T-cell (primary cell): ENCODE data around the gene MSH3. TPM values are rescaled to one million over a fixed set of nuclear protein-coding genes. Genes with fewer than 3 reads are reported as not detected.

ENCODE experiments used
- ATAC-seq, 4 experiments: fragments of 200-7000 bp in 3 of 4; fragments of 150-1000 bp in 1 of 4; cut with Tn5 transposase; replicated peaks in 1 of 4; 1 replicate in 3 of 4; 2 replicates in 1 of 4; pipeline ENCODE4 v1.10.0; 2021; ENCODE audit warnings: moderate library complexity in 3 of 4, mild to moderate bottlenecking in 2 of 4, moderate number of reproducible peaks in 1 of 4
- CTCF ChIA-PET, 2 donors: fragments of 300-600 bp; sonication (Branson Sonifier 250); formaldehyde crosslinking; loops; one replicate each; lab custom pipeline; 2022; ENCODE audit warnings: antibody characterized with exemption in 2 of 2; lab: Charles Lee
- POLR2A ChIA-PET, 2 donors: fragments of 300-600 bp; sonication (Branson Sonifier 250); formaldehyde crosslinking; loops; one replicate each; lab custom pipeline; 2022; ENCODE audit warnings: antibody characterized with exemption in 2 of 2; lab: Charles Lee
- DNase-seq, 35 experiments: peaks; one replicate each; pipeline versions ENCODE4 v3.0.0 to v3.0.0-alpha.2; 2013 to 2023
- H3K27ac ChIP-seq: one replicate; pipeline ENCODE4 v1.5.1; 2013; ENCODE audit warnings: low read length
- H3K27me3 ChIP-seq, 2 experiments: replicated peaks in 1 of 2; 1 replicate in 1 of 2; 2 replicates in 1 of 2; pipeline versions ENCODE4 v1.6.1 to v1.7.0; 2013; ENCODE audit warnings: low read length in 1 of 2, mixed read lengths in 1 of 2; ENCODE audit not compliant: control insufficient read depth in 2 of 2, insufficient read depth in 2 of 2; ENCODE audit errors: extremely low read depth in 1 of 2
- H3K36me3 ChIP-seq, 2 donors: 1 replicate in 1 of 2; 2 replicates in 1 of 2; pipeline versions ENCODE4 v1.6.1 to v1.7.0; 2013; ENCODE audit warnings: low read length in 1 of 2; ENCODE audit not compliant: control insufficient read depth in 2 of 2, insufficient read depth in 1 of 2; ENCODE audit errors: extremely low read depth in 1 of 2
- H3K4me1 ChIP-seq, 2 experiments: 1 replicate in 1 of 2; 2 replicates in 1 of 2; pipeline versions ENCODE4 v1.6.1 to v1.7.0; 2013; ENCODE audit warnings: low read length in 2 of 2, mixed read lengths in 1 of 2; ENCODE audit not compliant: insufficient read depth in 2 of 2, control insufficient read depth in 1 of 2; ENCODE audit errors: extremely low read depth in 1 of 2
- H3K4me3 ChIP-seq, 2 donors: 1 replicate in 1 of 2; 2 replicates in 1 of 2; pipeline versions ENCODE4 v1.5.1 to v1.7.0; 2013; ENCODE audit warnings: mild to moderate bottlenecking in 2 of 2, low read length in 1 of 2, moderate library complexity in 1 of 2; ENCODE audit not compliant: control insufficient read depth in 1 of 2; ENCODE audit errors: extremely low read depth in 1 of 2
- H3K9me3 ChIP-seq: 2 replicates; pipeline ENCODE4 v1.7.0; 2013
- H3K27ac Mint-ChIP-seq, 2 donors: one replicate each; pipeline ENCODE4 v1.8.0; 2020 to 2021; ENCODE audit warnings: mild to moderate bottlenecking in 2 of 2, mixed read lengths in 2 of 2
- H3K27me3 Mint-ChIP-seq, 2 donors: one replicate each; pipeline ENCODE4 v1.8.0; 2021 to 2022; ENCODE audit warnings: mixed read lengths in 2 of 2
- H3K36me3 Mint-ChIP-seq: one replicate; pipeline ENCODE4 v1.8.0; 2021; ENCODE audit warnings: mixed read lengths
- H3K4me1 Mint-ChIP-seq, 3 donors: one replicate each; pipeline ENCODE4 v1.8.0; 2020 to 2022; ENCODE audit warnings: mixed read lengths in 3 of 3, mild to moderate bottlenecking in 1 of 3
- H3K4me3 Mint-ChIP-seq, 3 donors: one replicate each; pipeline ENCODE4 v1.8.0; 2020 to 2022; ENCODE audit warnings: mild to moderate bottlenecking in 3 of 3, mixed read lengths in 3 of 3, moderate library complexity in 3 of 3
- H3K9me3 Mint-ChIP-seq, 3 donors: one replicate each; pipeline ENCODE4 v1.8.0; 2020 to 2022; ENCODE audit warnings: mixed read lengths in 3 of 3
- WGBS: methylation state at CpG from one replicate; pipeline ENCODE4 v1.1.5; 2013; ENCODE audit warnings: missing lambda C conversion rate; ENCODE audit not compliant: insufficient coverage; 5-methylcytosine and 5-hydroxymethylcytosine counted together
- total RNA-seq, 35 experiments: library from RNA in 6 of 35; stranded (reverse) in 6 of 35; fragments of 120-200 nt in 1 of 35; gene quantifications; one replicate each; pipeline versions ENCODE4 v1.2.1 to v1.2.4 and lab custom pipeline; 2013 to 2026

Gene MSH3
- total RNA-seq, 5 donors from 2014 or later (not counting 1 experiment from before 2014, with no cell fraction given): 10.8 to 20.8 (median 16.3) TPM

DNA sequence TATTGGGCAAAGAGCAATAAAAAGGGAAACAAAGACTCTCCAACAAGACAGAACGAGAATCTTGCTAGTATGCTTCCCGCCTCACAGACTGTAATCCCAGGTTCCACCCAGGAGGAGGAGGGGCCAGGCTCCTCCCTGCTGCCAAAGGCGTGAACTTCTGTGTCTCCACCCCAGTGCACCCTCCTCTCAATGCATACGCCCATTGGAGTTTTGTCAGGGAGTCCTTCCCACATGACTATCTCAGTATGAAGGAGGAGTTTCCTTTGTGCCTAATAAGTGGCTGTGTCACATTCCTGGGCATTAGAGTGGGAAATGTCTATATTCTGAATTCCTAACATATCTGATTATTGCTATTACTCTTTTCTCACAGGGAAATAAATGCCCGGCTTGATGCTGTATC, 106.7 kb downstream of the MSH3 start:
- Mint-ChIP-seq H3K4me3 (no peak overlapping the region), H3K36me3 (peaks cover 41% of the 10 kb centered on the region), H3K27me3 (no peaks in the 10 kb centered on the region), H3K27ac (no peak overlapping the region), H3K9me3 (no peaks in the 10 kb centered on the region), H3K4me1 (peaks cover 42 to 52% (median 43%) of the 10 kb centered on the region in 3 donors)
- POLR2A ChIA-PET: no interaction called here
- no peak for ATAC-seq
- no peaks in the 10 kb centered on the region for H3K9me3 ChIP-seq
- H3K4me1 ChIP-seq: peaks cover 3 to 7% of the 10 kb centered on the region in 2 experiments
- 100% methylated on average over 1 of the region's 5 CpGs for WGBS
- no peaks in the 10 kb centered on the region for H3K27me3 ChIP-seq
- H3K4me3 ChIP-seq: no peak overlapping the region
- no peaks in the 10 kb centered on the region for H3K36me3 ChIP-seq
- CTCF ChIA-PET: no interaction called here
- H3K27ac ChIP-seq: no peak overlapping the region
- DNase-seq: no peak

GRCh38 chr5:80761966-80762365, 107.5 kb downstream of the MSH3 start:
- Histone ChIP-seq H3K9me3 (no peaks in the 10 kb centered on the region), H3K27me3 (no peaks in the 10 kb centered on the region), H3K4me3 (no peak overlapping the region), H3K27ac (no peak overlapping the region), H3K36me3 (no peaks in the 10 kb centered on the region), H3K4me1 (no peaks in the 10 kb centered on the region)
- ChIA-PET POLR2A (no interaction called here), CTCF (no interaction called here)
- Mint-ChIP-seq H3K4me1 (peaks cover 34 to 44% (median 36%) of the 10 kb centered on the region in 3 donors), H3K27me3 (no peaks in the 10 kb centered on the region), H3K36me3 (peaks cover 41% of the 10 kb centered on the region), H3K27ac (no peak overlapping the region), H3K4me3 (no peak overlapping the region), H3K9me3 (no peaks in the 10 kb centered on the region)
- WGBS: no CpG with 5 or more reads among the region's 1 CpG
- ATAC-seq (no peak), DNase-seq (no peak)

GRCh38 chr5:80762573-80762972, 108.1 kb downstream of the MSH3 start:
- WGBS: no CpG with 5 or more reads among the region's 4 CpGs
- Histone ChIP-seq H3K27ac (no peak overlapping the region), H3K4me1 (no peaks in the 10 kb centered on the region), H3K36me3 (no peaks in the 10 kb centered on the region), H3K4me3 (no peak overlapping the region), H3K27me3 (no peaks in the 10 kb centered on the region), H3K9me3 (no peaks in the 10 kb centered on the region)
- no peak for ATAC-seq
- no peak overlapping the region for H3K27ac Mint-ChIP-seq
- POLR2A ChIA-PET: no interaction called here
- DNase-seq: no peak
- peaks cover 41% of the 10 kb centered on the region for H3K36me3 Mint-ChIP-seq
- H3K4me1 Mint-ChIP-seq: peaks cover 29 to 39% (median 32%) of the 10 kb centered on the region in 3 donors
- H3K4me3 Mint-ChIP-seq: no peak overlapping the region
- no peaks in the 10 kb centered on the region for H3K9me3 Mint-ChIP-seq
- CTCF ChIA-PET: no interaction called here
- H3K27me3 Mint-ChIP-seq: no peaks in the 10 kb centered on the region

DNA sequence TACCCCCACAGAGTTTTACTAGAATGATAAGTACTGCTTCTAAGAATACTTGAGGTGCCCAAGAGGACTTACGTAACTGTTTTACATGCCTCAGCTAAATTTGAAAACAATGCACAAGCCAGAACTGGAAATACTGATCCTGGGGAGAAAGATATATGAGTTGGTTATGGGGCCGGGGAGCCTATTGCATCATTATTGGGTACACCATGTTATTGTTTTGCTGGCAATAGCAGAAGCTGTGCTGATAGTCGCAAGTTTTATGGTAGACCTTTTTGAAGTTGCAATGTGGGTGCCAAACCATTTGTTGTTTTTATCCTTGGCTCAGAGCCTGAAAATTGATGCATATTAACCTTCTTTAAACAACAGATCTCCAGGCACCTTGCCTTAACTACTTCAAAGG, 108.8 kb downstream of the MSH3 start:
- Histone ChIP-seq H3K36me3 (no peaks in the 10 kb centered on the region), H3K4me3 (no peak overlapping the region), H3K27ac (no peak overlapping the region), H3K27me3 (no peaks in the 10 kb centered on the region), H3K4me1 (no peaks in the 10 kb centered on the region), H3K9me3 (no peaks in the 10 kb centered on the region)
- no peak overlapping the region for H3K27ac Mint-ChIP-seq
- H3K36me3 Mint-ChIP-seq: peaks cover 41% of the 10 kb centered on the region
- H3K27me3 Mint-ChIP-seq: no peaks in the 10 kb centered on the region
- no peaks in the 10 kb centered on the region for H3K9me3 Mint-ChIP-seq
- DNase-seq: no peak
- POLR2A ChIA-PET: no interaction called here
- no peak for ATAC-seq
- H3K4me1 Mint-ChIP-seq: peaks cover 23 to 32% (median 26%) of the 10 kb centered on the region in 3 donors
- no CpG with 5 or more reads among the region's 3 CpGs for WGBS
- CTCF ChIA-PET: no interaction called here
- H3K4me3 Mint-ChIP-seq: no peak overlapping the region

- Histone ChIP-seq H3K4me1 (no peaks in the 10 kb centered on the region), H3K36me3 (no peaks in the 10 kb centered on the region), H3K4me3 (no peak overlapping the region), H3K27ac (no peak overlapping the region), H3K9me3 (no peaks in the 10 kb centered on the region), H3K27me3 (no peaks in the 10 kb centered on the region)
- no peak for DNase-seq
- Mint-ChIP-seq H3K27me3 (no peaks in the 10 kb centered on the region), H3K4me3 (no peak overlapping the region), H3K27ac (no peak overlapping the region), H3K4me1 (peaks cover 19 to 27% (median 21%) of the 10 kb centered on the region in 3 donors), H3K9me3 (no peaks in the 10 kb centered on the region), H3K36me3 (peaks cover 44% of the 10 kb centered on the region)
- POLR2A ChIA-PET: no interaction called here
- no peak for ATAC-seq
- WGBS: 100% methylated on average over 2 of the region's 5 CpGs
- CTCF ChIA-PET: no interaction called here
Measured at GRCh38 chr5:80763873-80764647, 109.6 kb downstream of the MSH3 start.

DNA sequence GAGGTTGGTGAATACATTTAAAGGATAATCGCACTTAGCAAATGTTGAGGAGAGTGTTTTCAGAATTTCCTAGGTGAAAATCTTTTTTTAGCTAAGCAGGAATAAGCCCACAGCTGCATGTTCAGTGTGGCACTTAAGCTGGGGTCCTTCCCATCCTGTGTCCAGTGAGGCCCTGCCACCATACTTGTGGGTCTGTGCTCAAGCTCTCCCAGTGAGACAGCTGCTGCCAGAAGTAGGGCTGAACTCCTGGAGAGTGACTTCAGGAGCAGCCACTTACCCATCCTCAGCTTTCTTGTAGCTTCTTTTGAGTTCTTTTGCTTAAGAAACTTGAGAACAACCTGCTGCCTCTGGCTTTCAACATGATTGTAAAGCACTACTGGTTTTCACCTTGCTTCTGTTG, 110.3 kb downstream of the MSH3 start:
- no peak for DNase-seq
- H3K27me3 Mint-ChIP-seq: no peaks in the 10 kb centered on the region
- no peak overlapping the region for H3K4me3 ChIP-seq
- H3K27me3 ChIP-seq: no peaks in the 10 kb centered on the region
- ATAC-seq: no peak
- no peaks in the 10 kb centered on the region for H3K9me3 ChIP-seq
- no peak overlapping the region for H3K27ac Mint-ChIP-seq
- POLR2A ChIA-PET: no interaction called here
- whole genome bisulfite sequencing: no CpG with 5 or more reads among the region's 1 CpG
- H3K4me1 Mint-ChIP-seq: peaks cover 12 to 20% (median 14%) of the 10 kb centered on the region in 3 donors
- no peaks in the 10 kb centered on the region for H3K4me1 ChIP-seq
- H3K4me3 Mint-ChIP-seq: no peak overlapping the region
- peaks cover 44% of the 10 kb centered on the region for H3K36me3 Mint-ChIP-seq
- CTCF ChIA-PET: no interaction called here
- H3K9me3 Mint-ChIP-seq: no peaks in the 10 kb centered on the region
- H3K36me3 ChIP-seq: no peaks in the 10 kb centered on the region
- H3K27ac ChIP-seq: no peak overlapping the region
